ENCODE data around the gene GTSE1. TPM values are rescaled to one million over a fixed set of nuclear protein-coding genes. Genes with fewer than 3 reads are reported as not detected.

The GTSE1 gene
- total RNA-seq, 1 experiment from 2014 or later, result 42.6 TPM

- Mint-ChIP-seq H3K36me3 (ENCODE audit: insufficient read depth in 1 of 3, low read depth in 3 of 3) (peaks cover 1 to 9% (median 4%) of the 10 kb centered on the region in 3 experiments; a peak in 3 of 7 replicates), H3K27me3 (ENCODE audit: low read depth) (peaks cover 12% of the 10 kb centered on the region), H3K27ac (no peak within 1 kb of the TSS; a peak in 1 of 7 replicates), H3K9me3 (peaks cover 0 to 9% of the 10 kb centered on the region in 2 experiments; a peak in 2 of 5 replicates), H3K4me1 (peaks cover 8 to 16% of the 10 kb centered on the region in 2 experiments), H3K4me3 (peak within 1 kb of the TSS; percentile 73 to 82)
- TF ChIP-seq CTCF (conservative IDR thresholded peaks at IDR 0.05), result no peak
- Histone ChIP-seq H2BK15ac (ENCODE audit: low read depth, low read length) (no peak within 1 kb of the TSS), H2AFZ (ENCODE audit: low read length) (no peak within 1 kb of the TSS), H4K91ac (ENCODE audit: insufficient read length, low read depth, low read length) (no peak within 1 kb of the TSS), H3K9me3 (ENCODE audit: control insufficient read depth, low read depth, low read length) (no peaks in the 10 kb centered on the region), H3K4me2 (ENCODE audit: insufficient read depth, insufficient read length, low read length) (peak within 1 kb of the TSS; percentile 42), H3K14ac (ENCODE audit: insufficient read depth, low read length) (peak within 1 kb of the TSS; percentile 78), H4K8ac (replicated peaks; ENCODE audit: insufficient read length, low read depth, low read length) (no peak within 1 kb of the TSS), H4K20me1 (ENCODE audit: control insufficient read depth, insufficient read depth, insufficient read length) (no peaks in the 10 kb centered on the region), H3K9ac (ENCODE audit: extremely low read depth, insufficient read length, low read length) (peak within 1 kb of the TSS; percentile 43), H3K27ac (ENCODE audit: insufficient read length, low read depth, low read length) (no peak within 1 kb of the TSS), H2AK5ac (ENCODE audit: insufficient read length, low read length) (no peak within 1 kb of the TSS), H2BK120ac (ENCODE audit: low read depth, low read length, poor library complexity, severe bottlenecking) (no peak within 1 kb of the TSS), H4K5ac (ENCODE audit: insufficient read length, low read depth, low read length) (no peak within 1 kb of the TSS), H3K56ac (ENCODE audit: insufficient read length, low read depth, low read length) (no peak within 1 kb of the TSS), H3K79me2 (ENCODE audit: insufficient read depth, low read length) (no peaks in the 10 kb centered on the region), H3K4ac (ENCODE audit: low read depth, low read length) (no peak within 1 kb of the TSS), H3K18ac (ENCODE audit: insufficient read length, low read depth, low read length) (peak within 1 kb of the TSS; percentile 34), H3K27me3 (ENCODE audit: insufficient read depth, low read length) (no peaks in the 10 kb centered on the region), H3T11ph (ENCODE audit: low read length) (no peak within 1 kb of the TSS), H3K23me2 (ENCODE audit: insufficient read length, low read depth, low read length, poor library complexity, severe bottlenecking) (peaks cover 7% of the 10 kb centered on the region), H2BK20ac (ENCODE audit: low read depth, low read length, poor library complexity, severe bottlenecking) (no peak within 1 kb of the TSS), H3K79me1 (ENCODE audit: insufficient read depth, low read depth, low read length, poor library complexity, severe bottlenecking) (no peaks in the 10 kb centered on the region), H2BK5ac (ENCODE audit: insufficient read length, low read length) (no peak within 1 kb of the TSS), H3K4me1 (ENCODE audit: insufficient read depth, low read length) (no peaks in the 10 kb centered on the region), H3K23ac (ENCODE audit: insufficient read length, low read depth, low read length) (no peak within 1 kb of the TSS), H2BK12ac (ENCODE audit: insufficient read length, low read depth, low read length) (no peak within 1 kb of the TSS)
- peak; percentile 83 for DNase-seq
- no CpG with 5 or more reads among the region's 89 CpGs for WGBS (ENCODE audit: extremely low coverage, insufficient read length, low lambda C conversion rate)
Observed at GRCh38 chr22:46250035-46250782, 46.5 kb upstream of the GTSE1 start, which contains the start of gene CDPF1. TSS of gene CDPF1 (minus strand) at chr22:46250293. CDS start at chr22:46248284, 2,009 bp downstream.

Measured in H9 (cell line).